Measurements from ENCODE around the gene ERGIC1. TPM values are rescaled to one million over a fixed set of nuclear protein-coding genes. Genes with fewer than 3 reads are reported as not detected.
A peak's percentile ranks its signal among the peaks of the same experiment; 100 is the strongest.
"Not testable (repeated sequence)": the region's sequence is repeated elsewhere in the genome, so short reads cannot be mapped to it uniquely, and the experiment has no call there.

Gene ERGIC1
- total RNA-seq, 4 donors from 2014 or later = 156 to 214 (median 175) TPM

DNA sequence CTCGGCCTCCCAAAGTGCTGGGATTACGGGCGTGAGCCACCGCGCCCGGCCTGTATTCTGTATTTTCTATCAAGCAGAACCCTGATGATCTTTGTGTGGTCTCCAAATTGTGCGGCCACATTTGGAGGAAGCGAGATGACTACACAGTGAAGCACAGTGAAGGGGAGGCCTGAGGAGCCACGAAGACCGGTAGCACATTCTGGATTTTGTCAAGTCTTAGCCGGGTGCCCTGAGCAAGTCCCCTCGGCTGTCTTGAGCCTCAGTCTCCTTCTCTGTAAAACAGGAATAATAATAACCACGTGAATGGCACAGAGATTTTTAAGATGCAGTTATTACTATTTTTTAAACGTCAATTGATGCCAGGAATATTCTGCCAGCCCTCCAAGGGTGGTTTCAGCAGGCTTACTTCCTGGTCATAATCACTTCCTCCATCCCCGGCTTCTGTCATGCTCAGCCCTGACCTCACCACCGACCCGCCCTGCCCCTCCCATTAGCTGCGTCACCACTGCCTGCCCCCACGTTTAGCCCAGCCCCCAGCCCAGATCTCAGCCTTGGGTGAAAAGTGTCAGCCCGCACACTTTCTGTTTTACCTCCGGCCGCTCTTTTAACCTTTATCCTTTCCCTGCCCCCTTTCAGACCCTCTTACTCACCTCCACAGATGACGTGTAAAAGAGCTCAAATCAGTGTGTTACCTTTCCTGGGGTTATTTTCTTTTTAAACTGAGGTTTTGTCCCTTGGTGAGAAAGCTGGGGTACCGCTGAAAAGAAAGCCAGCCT lies 27.0 kb upstream of the ERGIC1 start:
- DNase-seq = peak; percentile 60 to 62
- intact Hi-C loops (cut with DNase I) = no loop called here
- TF ChIP-seq, protein P1, sequence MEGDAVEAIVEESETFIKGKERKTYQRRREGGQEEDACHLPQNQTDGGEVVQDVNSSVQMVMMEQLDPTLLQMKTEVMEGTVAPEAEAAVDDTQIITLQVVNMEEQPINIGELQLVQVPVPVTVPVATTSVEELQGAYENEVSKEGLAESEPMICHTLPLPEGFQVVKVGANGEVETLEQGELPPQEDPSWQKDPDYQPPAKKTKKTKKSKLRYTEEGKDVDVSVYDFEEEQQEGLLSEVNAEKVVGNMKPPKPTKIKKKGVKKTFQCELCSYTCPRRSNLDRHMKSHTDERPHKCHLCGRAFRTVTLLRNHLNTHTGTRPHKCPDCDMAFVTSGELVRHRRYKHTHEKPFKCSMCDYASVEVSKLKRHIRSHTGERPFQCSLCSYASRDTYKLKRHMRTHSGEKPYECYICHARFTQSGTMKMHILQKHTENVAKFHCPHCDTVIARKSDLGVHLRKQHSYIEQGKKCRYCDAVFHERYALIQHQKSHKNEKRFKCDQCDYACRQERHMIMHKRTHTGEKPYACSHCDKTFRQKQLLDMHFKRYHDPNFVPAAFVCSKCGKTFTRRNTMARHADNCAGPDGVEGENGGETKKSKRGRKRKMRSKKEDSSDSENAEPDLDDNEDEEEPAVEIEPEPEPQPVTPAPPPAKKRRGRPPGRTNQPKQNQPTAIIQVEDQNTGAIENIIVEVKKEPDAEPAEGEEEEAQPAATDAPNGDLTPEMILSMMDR (IDR thresholded peaks at IDR 0.05) = no peak
- peak in 1 of 2 donors; percentile 44 for TF ChIP-seq POLR2A (IDR thresholded peaks at IDR 0.05)
- H3K9me3 ChIP-seq = no peaks in the 10 kb centered on the region
- H3K27ac ChIP-seq = peak overlapping the region in 2 of 3 donors; percentile 30 to 74
- no peaks in the 10 kb centered on the region for H3K27me3 ChIP-seq
- H3K4me1 ChIP-seq = peaks cover 0 to 4% of the 10 kb centered on the region in 2 donors
- no peaks in the 10 kb centered on the region for H3K36me3 ChIP-seq
- WGBS, 2 donors = 72 to 78% methylated on average over 24 of the region's 24 CpGs
- no peak overlapping the region for H3K4me3 ChIP-seq (replicated peaks in 1 of 3)

- no peak overlapping the region for H3K4me3 ChIP-seq (replicated peaks in 1 of 3)
- 89 to 91% methylated on average over 11 of the region's 11 CpGs for WGBS, 2 donors
- intact Hi-C loops (cut with DNase I) = no loop called here
These were observed 26.2 kb upstream of the ERGIC1 start for GRCh38 chr5:172807766-172808311.

GRCh38 chr5:172809774-172810173 lies 24.3 kb upstream of the ERGIC1 start:
- peaks cover 0 to 4% of the 10 kb centered on the region in 2 donors for H3K4me1 ChIP-seq
- H3K4me3 ChIP-seq (replicated peaks in 1 of 3) = no peak overlapping the region
- no peak for DNase-seq
- H3K9me3 ChIP-seq = no peaks in the 10 kb centered on the region
- intact Hi-C loops (cut with DNase I) = no loop called here
- H3K27me3 ChIP-seq = no peaks in the 10 kb centered on the region
- H3K36me3 ChIP-seq = no peaks in the 10 kb centered on the region
- TF ChIP-seq, protein P1 (IDR thresholded peaks at IDR 0.05) = no peak
- TF ChIP-seq POLR2A (IDR thresholded peaks at IDR 0.05) = no peak
- 93 to 95% methylated on average over 2 of the region's 2 CpGs for WGBS, 2 donors
- no peak overlapping the region for H3K27ac ChIP-seq

More at GRCh38 chr5:172807766-172808311, 26.2 kb upstream of the ERGIC1 start:
- Histone ChIP-seq H3K4me1 (peaks cover 0 to 4% of the 10 kb centered on the region in 2 donors), H3K9me3 (no peaks in the 10 kb centered on the region), H3K27me3 (no peaks in the 10 kb centered on the region), H3K27ac (peak overlapping the region in 2 of 3 donors; percentile 30 to 74), H3K36me3 (no peaks in the 10 kb centered on the region)
- no peak for DNase-seq
- no peak for TF ChIP-seq POLR2A (IDR thresholded peaks at IDR 0.05)
- TF ChIP-seq, protein P1 (IDR thresholded peaks at IDR 0.05) = no peak

- H3K9me3 ChIP-seq; H3K4me1 ChIP-seq; H3K4me3 ChIP-seq (replicated peaks in 1 of 3); DNase-seq; H3K36me3 ChIP-seq; H3K27me3 ChIP-seq; intact Hi-C loops (cut with DNase I); H3K27ac ChIP-seq: not testable (repeated sequence)
- WGBS, 2 donors = 87 to 95% methylated on average over 4 of the region's 4 CpGs
These were observed 23.1 kb upstream of the ERGIC1 start for GRCh38 chr5:172810996-172811395.

- Histone ChIP-seq H3K27me3 (no peaks in the 10 kb centered on the region), H3K9me3 (no peaks in the 10 kb centered on the region), H3K4me1 (peaks cover 0 to 13% of the 10 kb centered on the region in 2 donors), H3K36me3 (no peaks in the 10 kb centered on the region), H3K27ac (no peak overlapping the region), H3K4me3 (replicated peaks in 1 of 3) (no peak overlapping the region)
- WGBS, 2 donors = 75 to 81% methylated on average over 7 of the region's 7 CpGs
- intact Hi-C loops (cut with DNase I) = no loop called here
- no peak for DNase-seq
- no peak for TF ChIP-seq POLR2A (IDR thresholded peaks at IDR 0.05)
- TF ChIP-seq, protein P1 (IDR thresholded peaks at IDR 0.05) = no peak
These were observed 18.4 kb upstream of the ERGIC1 start for GRCh38 chr5:172815631-172816030.

Measured in thyroid gland (tissue), 4 donors.